A673 (cell line): ENCODE data around the gene TGM5. TPM values are rescaled to one million over a fixed set of nuclear protein-coding genes. Genes with fewer than 3 reads are reported as not detected.

Source experiments
- BruUV-seq: library from RNA; stranded (reverse); fragments of 400-500 nt; replicated peaks from 2 replicates; lab custom pipeline; 2021; lab: Mats Ljungman, UMichigan
- CTCF ChIA-PET: fragments of 300-600 bp; sonication (Branson Sonifier 250); formaldehyde crosslinking; loops from one replicate; lab custom pipeline; 2022; ENCODE audit warnings: antibody characterized with exemption; lab: Charles Lee
- POLR2A ChIA-PET: fragments of 300-600 bp; sonication (Branson Sonifier 250); formaldehyde crosslinking; loops from one replicate; lab custom pipeline; 2022; ENCODE audit warnings: antibody characterized with exemption; ENCODE audit not compliant: low non-redundant PET; lab: Charles Lee
- DNase-seq: peaks from one replicate; pipeline ENCODE4 v3.0.0-alpha.2; 2015; ENCODE audit warnings: low spot score
- H3K27ac ChIP-seq: fragments of 200-600 bp; sonication (generic); 2 replicates; pipeline ENCODE4 v1.5.1; 2016; ENCODE audit warnings: mixed run types, low read depth, mild to moderate bottlenecking, mixed read lengths, antibody characterized with exemption, low read length; ENCODE audit not compliant: poor library complexity, severe bottlenecking
- H3K27me3 ChIP-seq: fragments of 200-600 bp; sonication (generic); replicated peaks from 2 replicates; pipeline ENCODE4 v1.6.1; 2017; ENCODE audit warnings: mixed run types, low read depth, mild to moderate bottlenecking, mixed read lengths, antibody characterized with exemption, low read length; ENCODE audit not compliant: insufficient read depth, poor library complexity
- H3K36me3 ChIP-seq: fragments of 200-600 bp; sonication (generic); 2 replicates; pipeline ENCODE4 v1.6.1; 2016; ENCODE audit warnings: mixed run types, mild to moderate bottlenecking, mixed read lengths, antibody characterized with exemption, low read length; ENCODE audit not compliant: insufficient read depth, poor library complexity, severe bottlenecking
- H3K4me1 ChIP-seq: fragments of 200-600 bp; sonication (generic); 2 replicates; pipeline ENCODE4 v1.6.1; 2017; ENCODE audit warnings: mixed run types, mild to moderate bottlenecking, mixed read lengths, antibody characterized with exemption, low read length; ENCODE audit not compliant: insufficient read depth, poor library complexity, severe bottlenecking
- H3K4me3 ChIP-seq: fragments of 200-600 bp; sonication (generic); 2 replicates; pipeline ENCODE4 v1.5.1; 2016; ENCODE audit warnings: low read depth, mixed run types, mild to moderate bottlenecking, mixed read lengths, low read length; ENCODE audit not compliant: poor library complexity, severe bottlenecking
- H3K9me3 ChIP-seq: fragments of 200-600 bp; sonication (generic); 2 replicates; pipeline ENCODE4 v1.6.1; 2016; ENCODE audit warnings: mixed run types, low read depth, mild to moderate bottlenecking, mixed read lengths, antibody characterized with exemption, low read length; ENCODE audit not compliant: poor library complexity, severe bottlenecking
- EZH2 ChIP-seq: fragments of 200-600 bp; sonication (generic); IDR thresholded peaks from 2 replicates; pipeline ENCODE4 v1.6.1; 2017; ENCODE audit warnings: borderline replicate concordance, low read depth, mild to moderate bottlenecking, mixed read lengths, antibody characterized with exemption, low read length; ENCODE audit not compliant: poor library complexity, severe bottlenecking
- intact Hi-C: fragments of 100-400 bp; cut with micrococcal nuclease; formaldehyde crosslinking; loops from one replicate; pipeline ENCODE4 v1.10.0; 2022; ENCODE audit not compliant: unreplicated experiment
- total RNA-seq: library from RNA; stranded (reverse); gene quantifications from 2 replicates; pipeline ENCODE4 v1.2.3, GENCODE V29; 2021
- TF ChIP-seq, protein P1 (sequence below): fragments of 300-800, 200-600 bp; sonication (generic); conservative IDR thresholded peaks from 2 replicates; pipeline ENCODE4 v1.5.1; 2017; ENCODE audit warnings: low read depth, mild to moderate bottlenecking, antibody characterized with exemption, low read length, moderate library complexity, mixed read lengths

Gene TGM5
- total RNA-seq, 1 experiment from 2014 or later: not detected

DNA sequence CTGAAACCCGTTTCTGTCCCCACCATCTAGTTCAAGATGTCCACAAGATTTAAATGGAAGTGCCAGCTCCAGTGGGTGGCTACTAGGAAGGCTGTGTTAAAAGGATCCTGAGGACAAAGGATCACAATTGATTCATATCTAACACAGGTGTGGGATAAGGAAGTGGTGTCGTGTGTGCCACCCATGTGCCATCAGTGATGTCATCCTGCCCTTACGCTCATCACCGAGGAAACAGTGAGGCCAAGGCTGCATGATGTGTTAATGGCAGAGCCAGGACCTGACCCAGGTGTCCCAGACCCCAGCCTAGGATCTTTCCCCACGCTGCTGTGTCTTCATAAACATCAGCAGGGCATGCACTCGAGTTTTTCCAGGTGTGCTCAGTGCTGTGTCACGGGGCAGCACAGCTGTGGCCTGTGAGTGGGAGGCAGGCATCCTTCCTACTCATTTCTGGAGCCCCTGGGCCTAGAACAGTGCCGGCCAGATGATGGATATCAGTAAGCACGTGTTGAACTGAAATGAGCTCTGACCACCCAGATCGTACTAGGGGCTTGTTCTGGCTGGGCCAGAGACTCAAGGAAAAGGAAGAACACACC, 10.6 kb upstream of the TGM5 start:
- CTCF ChIA-PET: no interaction called here
- DNase-seq: no peak
- intact Hi-C loops: no loop called here

DNA sequence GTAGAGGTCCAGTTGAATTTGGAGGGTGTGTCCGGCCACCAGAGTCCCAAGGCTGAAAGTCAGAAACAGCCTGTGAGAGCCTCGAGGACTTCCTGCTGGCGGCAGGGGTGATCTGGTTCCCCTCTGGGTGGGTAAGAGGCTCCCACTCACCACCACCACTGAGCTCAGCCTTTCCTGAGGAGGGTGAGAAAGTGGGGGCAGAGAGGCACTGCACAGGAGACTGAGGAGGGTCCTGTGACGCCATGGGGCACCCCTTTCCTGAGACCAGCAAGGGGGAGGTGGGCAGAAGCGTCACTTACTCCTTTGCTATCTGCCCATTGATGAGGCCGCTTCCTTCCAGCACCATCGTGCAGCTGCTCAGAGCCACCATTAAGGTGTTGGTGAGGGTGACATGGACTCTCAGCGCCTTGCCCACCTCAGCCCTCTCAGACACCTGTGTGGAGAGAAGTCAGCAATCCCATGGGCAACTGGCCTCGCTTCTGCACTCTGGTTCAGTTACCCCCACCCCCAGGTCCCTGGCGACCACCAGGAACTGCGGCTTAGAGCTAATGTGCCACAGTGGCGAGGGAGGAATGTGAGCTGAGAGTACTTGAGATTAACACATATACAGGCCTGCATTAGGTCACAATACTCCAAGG, 10.0 kb upstream of the TGM5 start:
- Histone ChIP-seq H3K9me3 (no peaks in the 10 kb centered on the region), H3K4me1 (no peaks in the 10 kb centered on the region), H3K4me3 (no peak overlapping the region), H3K27ac (no peak overlapping the region), H3K36me3 (no peaks in the 10 kb centered on the region), H3K27me3 (no peaks in the 10 kb centered on the region)
- no peak for DNase-seq
- TF ChIP-seq EZH2: no peak
- TF ChIP-seq, protein P1, sequence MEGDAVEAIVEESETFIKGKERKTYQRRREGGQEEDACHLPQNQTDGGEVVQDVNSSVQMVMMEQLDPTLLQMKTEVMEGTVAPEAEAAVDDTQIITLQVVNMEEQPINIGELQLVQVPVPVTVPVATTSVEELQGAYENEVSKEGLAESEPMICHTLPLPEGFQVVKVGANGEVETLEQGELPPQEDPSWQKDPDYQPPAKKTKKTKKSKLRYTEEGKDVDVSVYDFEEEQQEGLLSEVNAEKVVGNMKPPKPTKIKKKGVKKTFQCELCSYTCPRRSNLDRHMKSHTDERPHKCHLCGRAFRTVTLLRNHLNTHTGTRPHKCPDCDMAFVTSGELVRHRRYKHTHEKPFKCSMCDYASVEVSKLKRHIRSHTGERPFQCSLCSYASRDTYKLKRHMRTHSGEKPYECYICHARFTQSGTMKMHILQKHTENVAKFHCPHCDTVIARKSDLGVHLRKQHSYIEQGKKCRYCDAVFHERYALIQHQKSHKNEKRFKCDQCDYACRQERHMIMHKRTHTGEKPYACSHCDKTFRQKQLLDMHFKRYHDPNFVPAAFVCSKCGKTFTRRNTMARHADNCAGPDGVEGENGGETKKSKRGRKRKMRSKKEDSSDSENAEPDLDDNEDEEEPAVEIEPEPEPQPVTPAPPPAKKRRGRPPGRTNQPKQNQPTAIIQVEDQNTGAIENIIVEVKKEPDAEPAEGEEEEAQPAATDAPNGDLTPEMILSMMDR: no peak
- ChIA-PET POLR2A (no interaction called here), CTCF (no interaction called here)
- intact Hi-C loops: no loop called here
- no TSS peak for BruUV-seq

More for the DNA sequence above, 10.6 kb upstream of the TGM5 start:
- Histone ChIP-seq H3K4me3 (no peak overlapping the region), H3K27me3 (no peaks in the 10 kb centered on the region), H3K9me3 (no peaks in the 10 kb centered on the region), H3K27ac (no peak overlapping the region), H3K36me3 (no peaks in the 10 kb centered on the region), H3K4me1 (no peaks in the 10 kb centered on the region)
- BruUV-seq: no TSS peak
- TF ChIP-seq, protein P1: no peak
- POLR2A ChIA-PET: interaction anchor here (0.5 kb wide), 1 partner anchor 569 kb away, joined by 3 read pairs; no protein-coding TSS in a partner anchor

DNA sequence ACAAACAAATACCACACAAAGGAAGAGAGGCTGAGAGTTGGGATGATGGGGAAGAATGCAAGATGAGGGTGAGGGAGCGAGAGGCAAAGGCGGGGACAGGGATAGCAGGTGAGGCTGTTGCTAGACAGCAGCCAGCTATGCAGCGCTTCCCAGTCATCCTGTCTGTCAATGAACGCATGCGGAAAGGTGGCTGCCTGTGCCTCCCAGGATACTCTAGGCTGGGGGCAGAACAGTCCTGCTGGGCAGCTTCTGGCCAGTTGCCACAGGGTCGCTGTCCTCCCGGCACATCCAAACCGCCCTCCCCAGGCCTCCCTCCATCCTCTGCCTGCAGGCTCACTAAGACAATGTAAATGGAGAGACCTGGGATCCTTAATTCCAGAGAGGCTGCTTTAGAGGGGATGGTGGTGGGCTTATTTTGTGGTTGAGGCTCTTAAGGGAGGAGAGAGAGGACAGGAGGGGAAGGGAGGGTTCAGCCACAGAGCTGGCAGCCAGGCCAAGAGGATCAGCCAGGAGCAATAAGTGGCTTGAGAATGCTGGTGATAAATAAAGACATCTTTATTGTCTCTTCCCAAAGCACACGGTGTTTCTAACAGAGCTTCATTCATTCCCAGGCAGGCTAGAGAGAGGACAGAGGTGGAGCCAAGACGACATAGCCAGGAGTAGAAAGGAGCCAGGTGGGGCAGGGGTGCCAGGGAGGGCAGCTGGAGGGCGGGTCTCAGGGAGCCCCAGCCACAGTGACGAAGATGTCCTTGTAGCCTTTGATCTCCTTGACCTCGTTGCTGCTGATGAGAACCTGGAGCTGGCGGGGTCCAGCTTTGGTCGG, 9.2 kb upstream of the TGM5 start:
- CTCF ChIA-PET: no interaction called here
- H3K4me3 ChIP-seq: no peak overlapping the region
- no peak overlapping the region for H3K27ac ChIP-seq
- no peaks in the 10 kb centered on the region for H3K36me3 ChIP-seq
- H3K4me1 ChIP-seq: no peaks in the 10 kb centered on the region
- no peaks in the 10 kb centered on the region for H3K9me3 ChIP-seq
- POLR2A ChIA-PET: no interaction called here
- H3K27me3 ChIP-seq: no peaks in the 10 kb centered on the region
- DNase-seq: no peak
- no peak for TF ChIP-seq EZH2
- TF ChIP-seq, protein P1: no peak
- BruUV-seq: no TSS peak
- intact Hi-C loops: no loop called here
